NT2/D1 (cell line): ENCODE results near the gene PRKN.

ENCODE experiments used
- SUZ12 ChIP-seq: IDR thresholded peaks from 2 replicates; pipeline ENCODE4 v1.6.1; 2011; ENCODE audit not compliant: insufficient read length, insufficient read depth; ENCODE audit errors: extremely low read depth
- YY1 ChIP-seq: IDR thresholded peaks from 2 replicates; pipeline ENCODE4 v1.6.1; 2011; ENCODE audit not compliant: insufficient read length, insufficient read depth
- ZNF274 ChIP-seq: IDR thresholded peaks from 2 replicates; pipeline ENCODE4 v1.6.1; 2011; ENCODE audit warnings: mild to moderate bottlenecking, low read depth, low read length

DNA sequence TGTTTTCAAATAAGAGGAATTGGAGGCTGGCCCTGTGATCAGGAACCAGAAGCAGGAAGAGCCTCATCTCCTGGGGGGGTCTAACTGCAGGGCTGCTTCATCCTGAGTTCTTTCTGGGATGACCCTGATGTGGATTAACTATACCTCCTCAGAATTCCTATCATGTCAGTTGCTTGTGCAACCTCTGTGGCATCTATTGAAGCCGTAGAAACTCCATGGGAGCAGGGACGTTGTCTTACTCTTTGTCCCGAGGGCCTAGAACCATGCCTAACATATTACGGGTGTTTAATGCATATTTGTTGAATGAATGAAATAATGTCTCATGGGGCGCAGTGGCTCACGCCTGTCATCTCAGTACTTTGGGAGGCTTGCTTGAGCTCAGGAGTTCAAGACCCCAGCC lies 1343.6 kb downstream of the PRKN start:
- no peak for TF ChIP-seq YY1
- TF ChIP-seq SUZ12 = no peak
- TF ChIP-seq ZNF274 = no peak
